CD4-positive, alpha-beta T cell treated with Interferon alpha-2 for 1 hour (primary cell): ENCODE data around the gene PALM3.
A peak's percentile ranks its signal among the peaks of the same experiment; 100 is the strongest.

ENCODE experiments used
- DNase-seq, 2 donors: peaks; one replicate each; pipeline ENCODE4 v3.0.0-alpha.2; 2020 to 2022

Gene PALM3

DNA sequence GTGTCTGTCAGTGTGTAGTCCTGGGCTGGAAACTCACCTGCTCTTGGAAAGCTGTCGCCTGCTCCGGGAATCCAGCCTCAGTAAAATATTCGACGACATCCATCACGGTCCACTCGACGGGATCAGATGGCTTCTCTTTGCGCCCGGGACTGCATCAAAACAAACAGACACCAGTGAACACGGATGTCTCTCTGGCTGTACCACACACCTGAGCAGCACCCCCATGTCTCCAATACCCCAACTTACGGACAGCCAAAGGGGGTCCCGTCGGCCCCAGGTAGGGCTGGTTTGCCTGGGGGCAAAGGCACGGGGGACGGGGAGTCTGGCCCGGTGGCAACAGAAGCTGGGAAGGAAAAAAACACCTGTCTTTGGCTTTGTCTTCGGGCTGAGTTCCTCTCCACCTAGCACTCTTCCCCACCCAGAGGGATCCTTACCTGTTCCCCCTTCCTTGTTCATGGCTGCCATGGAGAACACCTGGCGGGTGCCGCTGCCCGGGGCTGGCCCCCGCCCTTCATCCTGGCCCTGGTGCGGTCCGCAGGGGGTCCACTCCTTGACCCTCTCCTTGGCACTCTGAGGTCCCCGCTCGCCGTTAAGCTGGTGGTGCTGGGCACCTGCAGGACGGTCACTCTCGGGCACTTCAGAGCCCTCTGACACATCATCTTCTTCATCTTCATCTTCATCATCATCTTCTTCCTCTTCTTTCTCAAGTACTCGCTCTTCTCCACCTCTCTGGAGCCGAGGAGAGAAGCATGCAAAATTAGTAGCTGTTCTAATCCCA lies 26.9 kb upstream of the PALM3 start:
- no peak for DNase-seq

DNA sequence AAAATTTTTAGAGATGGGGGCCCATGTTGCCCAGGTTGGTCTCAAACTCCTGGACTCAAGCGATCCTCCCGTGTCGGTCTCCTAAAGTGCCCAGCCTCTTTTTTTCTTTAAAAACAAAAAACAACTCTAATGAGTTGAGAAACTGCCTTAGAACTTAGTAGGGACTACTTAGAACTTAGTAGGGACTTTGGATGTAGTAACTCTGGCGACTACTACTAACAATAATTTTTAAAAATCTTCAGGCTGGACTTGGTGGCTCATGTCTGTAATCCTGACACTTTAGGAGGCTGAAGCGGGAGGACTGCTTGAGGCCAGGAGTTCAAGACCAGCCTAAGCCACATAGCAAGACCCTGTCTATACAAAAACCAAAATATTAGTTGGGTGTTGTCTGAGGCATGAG lies 24.2 kb upstream of the PALM3 start:
- no peak for DNase-seq

DNA sequence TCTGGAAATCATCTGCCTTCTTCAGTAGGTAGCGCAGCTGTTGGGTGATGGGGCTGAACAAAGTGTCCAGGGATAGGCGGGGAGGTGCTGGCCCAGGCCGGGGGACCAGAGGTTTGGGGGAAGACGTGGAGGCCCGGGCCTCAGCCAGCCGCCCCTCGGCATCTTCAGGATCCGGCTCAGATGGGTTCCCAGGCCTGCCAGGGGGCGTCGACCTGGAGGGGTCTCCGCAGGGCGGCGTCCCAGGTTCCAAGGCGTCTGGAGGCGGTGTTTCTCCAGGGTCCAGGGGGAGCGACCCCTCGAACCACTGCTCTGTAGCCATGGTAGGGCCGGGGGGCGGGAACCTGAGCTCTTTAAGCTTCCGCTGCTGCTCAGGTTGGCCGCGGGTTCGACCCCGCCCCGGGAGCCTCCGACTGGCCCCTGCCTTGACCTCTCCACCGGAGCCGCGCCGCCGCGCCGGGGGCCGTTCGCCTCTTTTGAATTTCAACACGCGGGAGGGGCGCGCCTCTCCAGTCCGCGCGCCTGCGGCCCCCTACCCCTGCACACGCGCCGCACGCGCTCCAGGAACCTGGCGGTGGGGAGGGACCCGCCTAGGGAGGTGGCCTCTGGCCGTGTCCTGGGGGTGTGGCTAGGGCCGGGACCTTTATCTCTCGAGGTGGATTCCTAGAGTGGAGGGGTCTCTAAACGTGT lies 23.6 kb upstream of the PALM3 start, which contains the start of gene C19orf67:
TSS of gene C19orf67 (minus strand) at position 475 of the 687 bp plus-strand sequence. CDS start at position 319, 156 bp downstream.
- no peak for DNase-seq

DNA sequence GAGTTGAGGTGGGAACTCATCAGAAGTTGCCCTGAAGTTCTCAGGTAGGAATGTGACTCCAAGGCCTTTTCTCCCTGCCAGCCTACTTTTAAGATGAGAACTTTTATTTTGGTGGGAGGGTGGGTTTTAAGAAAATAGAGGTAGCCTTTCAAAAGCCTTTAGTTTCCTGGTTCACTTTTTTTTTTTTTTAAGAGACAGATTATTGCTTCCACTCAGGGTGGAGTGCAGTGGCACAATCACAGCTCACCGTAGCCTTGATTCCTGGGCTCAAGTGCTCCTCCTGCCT lies 20.7 kb upstream of the PALM3 start:
- no peak for DNase-seq

DNA sequence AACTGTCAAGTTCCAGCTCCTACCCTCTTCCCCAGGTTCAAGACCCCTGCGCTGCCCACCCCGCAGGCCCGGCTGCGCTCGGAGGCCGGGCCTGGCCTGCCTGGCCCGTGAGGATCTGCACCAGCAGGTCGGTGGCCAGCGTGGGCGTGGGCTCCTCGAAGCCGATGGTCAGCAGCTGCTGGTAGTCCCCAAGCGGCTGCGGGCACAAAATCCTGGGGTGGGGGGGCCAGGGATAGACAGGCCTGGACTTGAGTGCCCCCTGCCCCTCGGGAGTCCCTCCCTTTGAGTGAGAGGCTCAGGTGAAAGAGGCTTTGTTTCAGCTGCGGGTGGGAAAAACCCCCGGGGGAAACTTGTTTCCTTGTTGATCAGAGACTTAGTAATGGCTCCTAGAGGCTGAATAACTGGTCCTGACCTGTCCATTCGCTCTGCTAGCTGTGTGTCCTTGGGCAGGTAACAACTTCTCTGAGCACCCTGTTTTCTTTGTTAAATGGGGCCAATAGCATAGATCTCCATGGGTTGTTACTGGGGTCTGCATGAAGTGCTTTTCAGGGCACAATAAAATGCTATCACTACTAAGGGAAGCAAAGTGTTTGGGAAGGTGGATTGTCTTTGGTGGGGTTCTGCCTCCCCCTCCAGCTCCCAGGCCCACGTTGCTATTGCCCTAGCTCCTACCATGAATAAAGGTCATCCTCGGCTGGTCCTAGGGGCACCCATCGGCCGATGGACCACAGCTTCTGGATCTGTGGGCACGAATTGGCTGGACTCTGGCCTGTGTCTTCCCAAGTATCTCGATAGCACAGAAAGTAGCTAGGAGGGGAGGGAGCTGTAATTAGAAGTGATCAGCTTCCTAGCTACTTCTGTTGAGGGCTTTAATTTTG lies 20.2 kb upstream of the PALM3 start:
- peak in 1 of 2 donors; percentile 59 for DNase-seq

DNA sequence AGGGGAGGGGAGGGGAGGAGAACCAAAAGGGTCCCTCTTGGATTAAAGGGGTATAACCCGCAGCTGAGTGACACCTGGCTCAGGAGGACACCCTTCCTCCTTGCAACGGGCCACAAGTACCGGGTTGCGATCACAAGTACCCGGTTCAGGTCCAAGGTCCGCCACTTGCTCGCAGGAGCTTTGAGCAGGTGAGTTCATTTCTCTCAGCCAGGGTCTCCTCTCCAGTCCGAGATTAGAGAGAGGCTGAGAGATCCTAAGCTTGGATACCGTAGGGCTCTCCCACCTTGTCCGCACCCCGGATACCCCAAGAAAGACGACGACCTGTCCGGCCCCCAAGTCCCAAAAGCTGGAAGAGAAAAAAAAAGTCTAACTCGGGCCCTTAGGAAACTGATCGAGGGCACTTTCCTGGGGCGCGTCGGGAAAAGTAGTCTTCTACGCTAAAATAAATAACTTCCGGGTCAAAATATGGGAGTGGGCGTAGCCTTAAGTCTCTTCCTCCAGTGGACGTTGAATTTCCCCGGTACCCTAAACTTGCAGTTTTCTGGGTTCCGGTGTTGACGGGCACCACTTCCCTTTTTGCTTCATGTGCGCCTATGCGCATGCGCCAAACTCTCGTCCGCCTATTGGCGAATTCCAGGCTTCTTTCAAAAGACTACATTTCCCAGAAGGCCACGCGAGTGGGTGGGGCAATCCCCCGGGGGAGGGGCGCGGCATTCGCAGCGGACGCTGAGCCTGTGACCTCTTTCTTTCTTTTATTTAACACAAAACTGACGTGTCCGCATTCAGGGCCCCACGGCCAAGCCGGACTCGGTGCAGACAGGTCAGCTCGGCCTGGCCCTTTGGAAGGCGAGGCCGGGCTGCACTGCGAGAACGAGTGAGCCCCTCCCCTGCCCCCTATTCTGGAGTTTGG lies 19.3 kb upstream of the PALM3 start:
- DNase-seq: peak; percentile 99 to 100

DNA sequence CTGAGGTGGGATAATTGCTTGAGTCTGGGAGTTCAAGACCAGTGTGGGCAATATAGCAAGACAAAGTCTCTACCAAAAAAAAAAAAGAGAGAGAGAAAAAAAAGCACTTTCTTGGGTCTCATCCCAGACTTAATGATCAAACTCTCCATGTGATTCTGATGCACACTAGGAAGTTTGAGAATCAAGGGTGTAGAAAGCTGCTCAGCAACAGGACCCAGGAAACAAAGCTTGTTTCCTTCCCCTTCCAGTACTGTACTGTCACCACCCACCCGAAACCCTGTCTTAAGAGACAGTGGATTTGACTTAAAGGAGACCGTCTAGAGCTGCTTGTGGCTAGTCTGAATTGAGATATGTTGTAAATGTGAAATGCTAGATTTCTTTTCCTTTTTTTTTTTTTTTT lies 16.5 kb upstream of the PALM3 start:
- no peak for DNase-seq

DNA sequence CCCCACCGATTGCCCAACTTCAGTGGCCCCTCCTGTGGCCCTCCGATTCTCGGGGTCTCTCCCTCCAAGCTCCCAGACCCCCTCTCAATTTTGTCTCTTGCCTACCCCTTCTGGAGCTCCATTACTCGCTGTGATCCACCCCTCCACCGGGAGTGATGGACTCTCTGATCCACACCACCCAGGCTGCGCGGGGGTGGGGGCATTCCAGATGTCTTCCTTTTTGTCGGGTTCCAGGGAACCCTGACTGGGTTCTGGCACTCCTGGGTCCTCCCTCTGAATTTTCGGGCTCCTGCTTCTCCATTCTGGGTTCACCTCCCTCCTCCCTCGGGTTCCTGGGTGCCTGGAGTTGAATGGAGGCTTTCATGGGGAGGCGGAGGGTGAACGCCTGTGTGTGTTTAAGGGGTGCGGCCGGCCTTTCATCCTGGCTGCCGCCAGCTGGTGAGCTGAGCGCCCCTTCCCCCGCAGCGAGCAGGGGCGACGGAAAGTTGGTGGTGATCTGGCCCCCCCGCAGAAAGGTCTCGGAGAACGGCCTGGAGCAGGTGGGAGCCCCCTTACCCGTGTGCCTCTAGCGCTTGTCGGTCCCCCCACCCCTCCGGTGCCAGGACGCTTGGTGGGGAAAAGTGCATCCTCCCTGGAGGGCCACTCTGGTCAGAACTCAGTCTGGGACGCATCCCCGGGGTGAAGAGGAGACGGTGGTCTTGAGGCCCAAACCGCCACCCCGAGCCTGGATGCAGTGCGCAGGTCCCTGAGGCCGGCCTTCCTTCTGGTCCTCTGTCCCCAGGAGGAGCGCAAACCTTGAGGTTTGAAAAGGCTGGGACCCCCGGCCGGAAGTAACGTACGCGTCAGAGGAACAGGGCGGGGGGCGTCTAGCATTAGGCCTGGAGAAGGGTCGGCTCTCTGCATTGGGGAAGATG lies 12.3 kb upstream of the PALM3 start:
- peak in 1 of 2 donors; percentile 18 for DNase-seq

DNA sequence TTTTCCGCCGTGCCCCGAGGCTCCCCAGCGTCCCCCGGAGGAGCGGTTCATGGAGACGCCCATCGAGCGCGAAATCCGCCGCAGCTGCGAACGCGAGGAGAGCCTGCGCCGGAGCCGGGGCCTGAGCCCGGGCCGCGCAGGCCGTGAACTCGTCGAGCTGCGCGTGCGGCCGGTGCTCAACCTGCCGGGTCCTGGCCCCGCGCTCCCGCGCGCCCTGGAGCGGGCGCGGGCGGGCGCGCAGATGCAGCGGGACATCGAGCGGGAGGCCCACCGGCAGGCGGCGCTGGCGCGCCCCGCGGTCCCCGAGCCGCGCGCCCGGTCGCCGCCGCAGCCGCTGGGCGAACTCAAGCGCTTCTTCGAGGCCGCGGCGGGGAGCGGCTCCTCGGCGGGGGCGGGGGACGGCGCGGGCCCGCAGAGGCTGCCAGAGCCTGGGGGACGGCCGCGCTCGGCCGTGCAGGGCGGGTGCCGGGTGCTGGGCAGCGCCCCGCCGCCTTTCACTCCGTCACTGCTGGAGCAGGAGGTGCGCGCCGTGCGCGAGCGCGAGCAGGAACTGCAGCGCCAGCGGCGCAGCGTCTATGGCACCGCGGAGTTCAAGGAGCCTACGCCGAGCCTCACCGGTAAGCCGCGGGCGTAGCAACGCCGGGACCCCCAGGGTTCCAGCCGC lies 11.5 kb upstream of the PALM3 start:
- peak; percentile 72 to 83 for DNase-seq

DNA sequence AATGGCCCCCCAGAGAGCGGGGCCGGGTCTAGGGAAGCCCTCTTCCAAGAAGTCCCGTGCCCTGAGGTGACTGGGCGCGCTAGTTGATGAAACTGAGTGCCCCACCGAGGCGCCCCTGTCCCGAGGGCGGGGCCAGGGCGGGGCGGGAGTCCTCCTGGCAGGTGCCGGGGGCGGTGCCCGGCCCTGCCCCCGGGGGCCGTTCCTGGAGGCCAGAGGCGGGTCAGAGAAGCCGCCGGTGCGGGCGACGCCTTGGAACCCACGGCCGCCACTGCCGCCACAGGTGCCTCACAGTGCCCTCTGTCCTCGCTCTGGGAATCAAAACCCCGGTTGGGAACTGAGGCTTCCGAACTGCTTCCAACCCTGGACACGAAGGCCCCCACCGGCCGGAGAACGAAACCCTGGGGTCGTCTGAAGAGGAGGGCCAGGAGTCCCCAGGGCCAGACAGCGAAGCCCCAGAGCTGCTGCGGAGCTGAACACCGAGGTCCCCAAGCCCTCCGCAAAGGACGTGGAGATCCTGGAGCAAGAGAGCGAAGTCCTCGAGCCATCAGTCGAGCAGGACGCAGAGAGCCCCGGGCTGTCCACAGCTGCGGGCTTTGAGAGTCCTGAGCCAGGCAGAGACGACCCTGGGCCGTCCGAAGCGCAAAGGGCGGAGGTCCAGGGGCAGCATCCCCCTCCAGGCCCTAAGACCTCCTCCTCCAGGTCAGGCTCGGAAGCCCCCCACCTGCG lies 10.8 kb upstream of the PALM3 start, which contains the start of gene MISP3:
TSS of gene MISP3 (plus strand) at position 252 of the 726 bp plus-strand sequence. CDS start 524 bp downstream, outside the sequence.
- DNase-seq: peak; percentile 22 to 55

DNA sequence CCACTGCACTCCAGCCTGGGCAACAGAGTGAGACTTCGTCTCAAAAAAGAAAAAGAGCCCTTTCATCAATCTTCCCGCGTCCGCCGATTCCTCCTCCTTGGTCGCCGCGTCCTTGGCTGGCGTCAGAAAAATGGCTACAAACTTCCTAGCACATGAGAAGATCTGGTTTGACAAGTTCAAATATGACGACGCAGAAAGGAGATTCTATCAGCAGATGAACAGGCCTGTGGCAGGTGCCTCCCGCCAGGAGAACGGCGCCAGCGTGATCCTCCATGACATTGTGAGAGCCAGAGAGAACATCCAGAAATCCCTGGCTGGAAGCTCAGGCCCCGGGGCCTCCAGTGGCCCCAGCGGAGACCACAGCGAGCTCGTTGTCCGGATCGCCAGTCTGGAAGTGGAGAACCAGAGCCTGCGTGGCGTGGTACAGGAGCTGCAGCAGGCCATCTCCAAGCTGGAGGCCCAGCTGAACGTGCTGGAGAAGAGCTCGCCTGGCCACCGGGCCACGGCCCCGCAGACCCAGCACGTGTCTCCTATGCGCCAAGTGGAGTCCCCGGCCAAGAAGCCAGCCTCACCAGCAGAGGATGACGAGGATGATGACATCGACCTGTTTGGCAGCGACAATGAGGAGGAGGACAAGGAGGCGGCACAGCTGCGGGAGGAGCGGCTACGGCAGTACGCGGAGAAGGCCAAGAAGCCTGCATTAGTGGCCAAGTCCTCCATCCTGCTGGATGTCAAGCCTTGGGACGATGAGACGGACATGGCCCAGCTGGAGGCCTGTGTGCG lies 8.6 kb upstream of the PALM3 start:
- DNase-seq: no peak

DNA sequence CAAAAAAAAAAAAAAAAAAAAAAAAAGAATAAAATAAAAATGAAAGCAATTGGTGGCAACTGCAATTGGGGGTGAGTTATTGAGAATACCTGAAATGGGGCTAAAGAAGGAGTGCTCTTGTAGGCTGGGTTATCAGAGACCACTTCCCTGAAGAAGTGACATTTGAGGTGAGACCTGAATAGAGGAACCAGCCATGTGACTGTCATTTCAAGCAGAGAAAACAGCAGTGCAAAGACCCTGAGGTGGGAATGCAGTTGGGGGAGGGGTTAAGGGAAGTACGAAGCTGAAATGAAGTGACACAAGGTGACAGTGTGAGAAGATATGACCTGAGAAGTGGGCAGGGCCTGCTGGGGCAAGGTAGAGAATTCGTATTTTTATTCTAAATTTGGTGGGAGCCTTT lies 4.3 kb upstream of the PALM3 start:
- no peak for DNase-seq

DNA sequence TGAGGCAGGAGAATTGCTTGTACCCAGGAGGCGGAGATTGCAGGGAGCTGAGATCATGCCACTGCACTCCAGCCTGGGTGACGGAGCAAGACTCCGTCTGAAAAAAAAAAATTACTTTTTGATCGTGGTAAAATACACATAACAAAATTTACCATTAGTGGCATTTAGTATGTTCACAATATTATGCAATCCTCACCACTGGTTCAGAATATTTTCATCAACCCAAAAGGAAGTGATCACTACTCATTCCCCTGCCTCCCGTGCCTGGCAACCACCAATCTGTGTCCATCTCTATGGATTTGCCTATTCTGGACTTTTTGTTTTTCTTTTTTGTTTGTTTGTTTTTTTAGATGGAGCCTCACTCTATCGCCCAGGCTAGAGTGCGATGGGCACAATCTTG lies 1.2 kb upstream of the PALM3 start:
- DNase-seq: no peak

DNA sequence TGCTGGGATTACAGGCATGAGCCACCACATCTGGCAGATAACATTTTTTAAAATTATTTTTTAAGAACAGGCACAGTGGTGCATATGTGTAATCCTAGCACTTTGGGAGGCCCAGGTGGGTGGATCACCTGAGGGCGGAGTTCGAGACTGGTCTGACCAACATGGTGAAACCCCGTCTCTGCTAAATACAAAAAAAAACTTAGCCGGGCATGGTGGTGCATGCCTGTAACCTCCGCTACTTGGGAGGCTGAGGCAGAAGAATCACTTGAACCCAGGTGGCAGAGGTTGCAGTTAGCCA lies 631 bp upstream of the PALM3 start:
- DNase-seq: no peak

DNA sequence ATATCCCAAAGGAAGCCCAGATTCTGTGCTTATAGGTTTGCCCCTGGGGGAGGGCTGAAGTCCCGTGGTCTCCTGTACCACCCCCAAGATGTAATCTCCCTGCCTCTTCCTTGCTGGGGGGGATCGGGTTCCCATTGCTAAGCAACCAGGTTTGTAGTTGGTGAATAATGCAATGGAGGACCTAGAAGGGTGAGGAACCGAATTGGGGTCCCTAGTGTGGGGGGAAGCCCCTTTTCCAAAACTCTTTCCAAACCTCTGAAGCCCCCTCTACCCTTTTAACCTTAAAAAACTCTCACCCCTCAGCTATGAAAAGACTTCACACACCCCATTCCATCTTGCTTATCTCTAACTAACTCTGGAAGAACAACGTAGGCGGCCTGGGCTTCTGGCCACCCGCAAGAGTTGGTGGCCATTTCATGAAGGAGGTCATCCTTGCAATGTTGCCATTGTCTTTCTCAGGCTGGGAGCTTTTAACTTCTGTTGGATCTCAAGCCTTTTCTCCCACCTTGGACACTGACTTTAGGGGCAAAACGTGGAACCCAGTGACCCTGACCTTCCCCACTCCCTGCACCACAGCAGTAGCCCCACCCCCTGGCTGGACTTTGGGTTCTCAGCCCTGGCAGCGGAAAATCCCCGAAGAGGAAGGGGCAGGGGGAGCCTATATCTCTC lies 661 bp downstream of the PALM3 start:
- DNase-seq: no peak

DNA sequence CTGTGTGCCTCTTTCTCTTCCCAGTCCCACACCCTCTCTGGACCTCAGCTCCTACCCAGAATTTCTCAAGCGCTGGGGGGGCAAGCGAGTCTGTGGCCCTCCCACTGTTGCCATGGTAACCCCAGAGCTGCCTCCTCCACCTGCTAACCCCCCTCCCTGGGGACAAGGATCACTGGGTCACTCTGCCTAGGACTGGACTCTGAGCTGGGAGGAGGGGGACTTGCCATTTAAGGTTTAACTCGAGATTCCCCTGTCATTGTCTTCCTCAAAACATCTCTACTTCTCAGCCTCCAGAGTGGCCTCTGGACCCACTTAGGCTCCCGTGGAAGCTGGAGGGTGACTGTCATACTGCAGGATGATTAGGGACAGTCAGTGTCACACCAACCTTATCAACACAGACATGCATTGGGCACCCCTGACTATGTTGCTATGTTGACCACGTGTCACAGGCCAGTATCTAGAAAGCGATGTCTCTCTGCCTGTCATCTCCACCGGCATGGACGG lies 2.2 kb downstream of the PALM3 start:
- no peak for DNase-seq

DNA sequence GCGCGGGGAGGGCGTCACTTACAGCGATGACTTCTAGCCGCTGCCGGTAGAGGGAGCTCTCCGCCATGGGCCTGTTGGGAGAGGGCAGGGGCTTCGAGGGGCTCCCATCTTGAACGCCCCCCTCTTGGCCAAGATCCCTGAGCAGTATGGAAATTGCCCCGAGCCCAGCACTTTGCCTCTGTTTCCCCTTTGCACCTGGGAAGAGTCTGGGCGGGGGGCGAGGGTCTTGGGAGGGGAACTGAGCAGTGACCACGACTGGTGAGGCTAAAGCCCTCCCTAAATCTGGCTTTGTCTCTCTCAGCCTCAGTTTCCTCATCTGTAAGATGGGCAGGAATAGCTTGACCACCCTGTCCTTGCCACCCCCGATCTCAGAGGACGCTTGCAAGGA lies 2.8 kb downstream of the PALM3 start:
- DNase-seq: peak; percentile 35 to 58
